Measurements from ENCODE around the gene GRIK4.

Gene GRIK4

GRCh38 chr11:120704256-120704750, 192.8 kb downstream of the GRIK4 start:
- no peak for DNase-seq (ENCODE audit: low read depth in 2 of 2)

- no peak for DNase-seq (ENCODE audit: low read depth in 2 of 2)
These were observed 194.7 kb downstream of the GRIK4 start for GRCh38 chr11:120706257-120706656.

DNA sequence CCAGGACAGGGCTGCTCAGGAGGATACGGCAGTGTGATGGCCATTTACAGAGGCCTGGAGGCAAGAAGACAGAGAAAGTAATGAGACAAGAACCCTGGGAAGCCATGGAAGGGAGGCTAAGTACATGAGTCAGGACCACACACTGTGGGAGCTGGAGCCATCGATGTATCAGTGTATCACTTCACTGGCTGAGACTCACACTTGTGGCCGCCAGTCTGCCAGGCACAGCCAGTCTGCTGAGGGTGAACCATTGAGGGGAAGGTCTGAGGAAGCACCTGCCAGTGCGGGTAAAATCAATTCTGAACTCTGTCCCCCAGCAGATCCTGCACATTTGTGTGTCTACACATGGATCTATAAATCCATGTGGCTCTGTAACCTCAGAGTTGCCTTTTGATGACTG, 195.6 kb downstream of the GRIK4 start:
- no peak for DNase-seq (ENCODE audit: low read depth in 2 of 2)

DNA sequence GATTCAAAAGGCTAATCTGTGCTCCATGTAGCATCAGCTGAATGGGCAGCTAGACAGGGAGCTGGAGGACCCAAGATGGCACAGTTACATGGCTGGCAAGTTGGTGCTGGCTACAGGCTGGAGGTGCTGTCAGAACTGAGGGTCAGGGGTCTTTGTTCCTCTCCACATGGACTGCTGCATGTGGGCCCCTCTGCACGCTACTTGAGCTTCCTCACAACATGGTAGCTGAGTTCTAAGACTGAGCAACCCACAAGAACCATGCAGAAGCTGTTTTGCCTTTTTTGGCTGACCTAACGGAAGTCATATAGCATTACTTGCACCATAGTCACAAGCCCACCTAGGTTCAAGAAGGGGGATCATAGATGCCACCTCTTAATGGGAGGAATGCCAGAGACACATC, 196.1 kb downstream of the GRIK4 start:
- no peak for DNase-seq (ENCODE audit: low read depth in 2 of 2)

DNA sequence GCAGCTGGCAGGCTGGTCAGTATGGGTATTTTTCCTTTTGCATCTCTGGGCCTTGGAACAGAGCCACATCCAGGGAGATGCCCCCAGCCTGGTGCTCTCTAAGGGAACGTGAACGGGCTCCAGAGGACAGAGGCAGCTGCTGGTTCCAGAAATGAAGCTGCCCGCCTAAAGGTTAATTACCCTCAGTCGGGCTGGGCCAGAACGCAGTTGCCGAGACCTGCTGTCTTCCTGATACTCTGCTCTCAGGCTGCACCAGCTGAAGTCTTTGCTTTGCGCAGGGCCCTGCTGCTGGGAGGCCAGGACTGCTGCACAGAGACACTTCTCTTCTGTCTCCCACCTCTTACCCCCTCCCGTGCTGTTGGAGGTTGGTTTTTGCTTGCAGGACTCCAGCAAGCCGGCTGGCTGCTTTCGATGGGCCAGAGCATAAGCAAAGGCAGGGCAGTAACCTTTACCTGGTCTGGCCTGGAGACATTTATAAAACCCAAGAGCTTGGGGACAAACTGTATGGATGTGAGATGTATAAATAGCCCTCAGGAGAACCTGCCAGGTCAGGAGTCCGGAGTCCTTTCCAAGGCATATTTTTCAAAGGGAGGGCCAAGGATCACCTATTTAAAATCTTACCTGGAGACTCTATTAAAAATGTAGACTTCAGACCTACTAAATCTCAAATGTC, 197.1 kb downstream of the GRIK4 start:
- no peak for DNase-seq (ENCODE audit: low read depth in 2 of 2)

DNA sequence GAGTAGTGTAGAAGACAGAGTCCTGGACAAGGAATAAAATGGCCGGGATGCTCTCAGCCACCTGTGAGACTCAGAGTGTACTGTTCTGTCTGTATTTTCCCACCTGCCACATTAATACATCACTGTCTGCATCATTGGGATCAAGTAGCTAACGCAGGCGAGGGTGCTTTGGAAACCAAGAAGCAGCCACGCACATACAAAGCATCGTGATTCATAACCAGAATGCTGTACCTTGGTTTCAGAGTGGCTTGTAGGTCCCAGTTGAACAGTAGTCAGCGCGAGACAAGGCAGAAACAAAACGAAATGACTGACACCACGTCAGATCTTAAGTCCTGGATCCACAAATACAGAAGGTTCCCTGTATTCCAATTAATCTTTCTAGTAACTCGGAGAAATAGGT, 198.3 kb downstream of the GRIK4 start:
- DNase-seq (ENCODE audit: low read depth in 2 of 2): no peak

DNA sequence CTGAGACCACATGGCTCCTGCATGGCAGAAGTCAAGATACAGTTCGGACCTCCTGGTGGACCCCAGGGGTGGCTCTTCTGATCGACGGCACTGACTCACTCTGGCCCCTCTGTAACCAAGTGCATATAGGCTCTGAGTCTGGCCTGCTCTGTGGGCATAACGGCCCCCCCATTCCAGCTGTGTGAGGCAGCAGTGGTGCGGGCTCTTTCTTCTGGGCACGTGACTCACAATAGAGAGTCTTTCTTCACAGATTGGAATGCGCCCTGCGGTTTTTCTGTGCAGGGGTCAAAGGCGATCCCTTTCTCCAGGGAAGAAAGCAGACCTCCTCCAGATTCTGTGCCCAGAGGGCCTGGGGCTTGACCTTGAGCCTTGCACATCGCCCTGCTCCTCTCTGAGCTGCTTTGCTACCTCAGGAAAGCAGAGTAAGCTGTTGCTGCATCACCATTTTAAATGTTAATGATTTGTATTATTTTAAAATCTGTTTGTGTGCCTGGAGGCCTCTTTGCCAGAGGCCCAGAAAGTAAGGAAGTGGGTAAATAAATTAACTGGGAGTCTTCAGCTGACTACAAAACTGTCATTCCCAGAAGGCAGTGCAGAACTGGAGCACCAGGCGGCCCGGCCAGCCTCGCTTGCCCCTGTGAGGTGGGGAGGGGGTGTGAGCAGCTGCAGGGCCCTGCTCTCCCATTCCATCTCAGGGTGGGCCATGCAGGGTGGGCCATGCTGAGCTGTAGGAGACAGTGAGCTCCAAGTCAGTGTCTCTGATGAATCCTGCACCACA, 199.0 kb downstream of the GRIK4 start:
- DNase-seq (ENCODE audit: low read depth in 2 of 2): peak; percentile 44 to 53

DNA sequence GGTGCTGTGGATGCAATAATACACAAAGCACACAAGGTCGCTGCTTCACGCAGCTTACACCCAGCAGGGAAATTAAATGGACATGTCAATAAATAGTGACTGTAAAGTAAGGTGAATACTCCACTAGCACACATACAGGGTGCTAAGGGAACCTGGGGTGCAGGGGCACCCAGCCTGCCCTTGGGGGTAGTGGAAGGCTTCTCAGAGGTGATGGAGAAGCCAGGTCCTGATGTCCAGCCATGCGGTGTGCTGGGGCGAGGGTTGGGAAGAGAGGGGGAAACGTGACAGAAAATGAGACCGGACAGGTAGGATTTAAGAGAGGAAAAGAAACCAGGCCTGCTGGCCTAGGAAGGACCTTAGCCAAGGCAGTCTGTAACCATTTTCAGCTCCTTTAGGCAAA, 200.5 kb downstream of the GRIK4 start:
- DNase-seq (ENCODE audit: low read depth in 2 of 2): no peak

- no peak for DNase-seq (ENCODE audit: low read depth in 2 of 2)
These were observed 201.3 kb downstream of the GRIK4 start for GRCh38 chr11:120712881-120713280.

DNA sequence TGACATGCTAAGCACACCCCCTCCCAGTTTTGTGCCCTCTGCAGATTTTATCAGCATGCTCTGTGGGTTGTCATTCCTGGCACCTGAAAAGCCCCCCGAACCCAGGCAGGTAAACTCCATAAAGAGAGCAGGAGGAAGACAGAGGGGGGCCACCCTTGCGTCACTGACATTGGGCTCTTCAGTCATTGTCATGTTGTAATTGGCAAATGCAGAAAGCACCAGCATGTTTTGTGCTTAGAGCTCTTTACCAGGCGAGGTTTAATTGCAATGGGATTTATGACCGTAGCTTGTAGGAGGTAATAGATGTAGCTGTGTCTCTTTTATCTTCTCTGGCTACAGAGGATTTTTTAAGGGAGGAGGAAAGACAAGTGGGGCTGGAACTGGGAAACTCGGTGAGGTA, 201.7 kb downstream of the GRIK4 start:
- no peak for DNase-seq (ENCODE audit: low read depth in 2 of 2)

GRCh38 chr11:120714438-120714837, 202.9 kb downstream of the GRIK4 start:
- no peak for DNase-seq (ENCODE audit: low read depth in 2 of 2)

DNA sequence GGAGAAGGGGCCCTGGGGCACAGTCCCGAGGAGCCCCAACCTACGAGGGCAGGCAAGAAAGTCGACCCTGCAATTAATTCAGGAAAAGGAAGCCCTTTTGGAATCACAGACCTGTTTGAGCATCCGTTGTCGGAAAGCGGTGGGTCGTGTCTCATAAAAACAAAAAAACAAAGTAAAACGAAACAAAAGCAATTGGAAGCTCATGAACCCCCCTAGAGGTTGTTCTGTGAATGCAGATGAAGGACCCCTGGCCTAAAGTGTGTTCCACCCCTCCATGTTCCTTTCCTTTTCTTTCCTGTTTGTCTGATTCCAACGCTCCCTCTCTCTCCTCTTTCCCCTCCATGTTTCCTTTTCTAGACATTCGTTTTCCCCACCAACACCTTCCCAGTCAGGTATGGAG, 203.7 kb downstream of the GRIK4 start:
- DNase-seq (ENCODE audit: low read depth in 2 of 2): no peak

GRCh38 chr11:120717042-120717441, 205.5 kb downstream of the GRIK4 start:
- no peak for DNase-seq (ENCODE audit: low read depth in 2 of 2)

- DNase-seq (ENCODE audit: low read depth in 2 of 2): no peak
These were observed 206.1 kb downstream of the GRIK4 start for GRCh38 chr11:120717623-120718022.

DNA sequence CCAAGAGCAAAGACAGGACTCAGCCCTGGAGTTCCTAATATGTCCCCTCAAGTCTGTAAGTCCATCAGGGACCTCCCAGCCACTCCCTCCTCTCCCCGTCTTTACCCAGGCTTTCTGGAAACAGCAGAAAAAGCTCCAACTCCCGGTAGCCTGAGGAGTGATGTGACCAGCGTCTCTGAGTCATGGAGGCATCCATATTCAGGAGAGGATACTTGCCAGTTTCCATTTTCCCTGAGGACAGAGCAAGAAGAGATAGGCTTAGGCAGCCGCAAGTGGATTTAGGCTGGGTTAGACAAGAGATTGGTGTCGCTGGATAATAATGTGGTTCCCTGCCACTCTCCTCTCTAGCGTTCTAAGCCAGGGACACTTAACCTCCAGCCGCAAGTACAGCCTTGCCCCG, 206.6 kb downstream of the GRIK4 start:
- DNase-seq (ENCODE audit: low read depth in 2 of 2): no peak

DNA sequence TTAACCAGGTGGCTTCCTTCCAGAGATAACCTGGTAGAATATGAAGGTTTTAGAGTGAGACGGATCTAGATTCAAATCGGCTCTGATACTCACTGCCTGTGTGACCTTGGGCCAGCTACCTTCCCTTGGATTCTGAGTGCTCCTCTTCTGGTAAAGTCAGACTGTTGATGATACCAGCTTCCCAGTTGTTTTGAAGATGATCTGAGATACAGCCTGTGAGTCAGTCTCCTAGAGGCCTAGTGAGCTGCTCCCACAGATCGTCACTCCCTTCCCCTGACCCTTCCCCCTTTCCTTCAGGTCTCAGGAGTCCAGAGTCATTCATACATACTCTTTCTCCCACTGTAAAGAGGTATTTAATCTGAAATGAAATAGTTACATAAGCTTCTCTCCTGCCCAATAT, 207.8 kb downstream of the GRIK4 start:
- DNase-seq (ENCODE audit: low read depth in 2 of 2): no peak

DNA sequence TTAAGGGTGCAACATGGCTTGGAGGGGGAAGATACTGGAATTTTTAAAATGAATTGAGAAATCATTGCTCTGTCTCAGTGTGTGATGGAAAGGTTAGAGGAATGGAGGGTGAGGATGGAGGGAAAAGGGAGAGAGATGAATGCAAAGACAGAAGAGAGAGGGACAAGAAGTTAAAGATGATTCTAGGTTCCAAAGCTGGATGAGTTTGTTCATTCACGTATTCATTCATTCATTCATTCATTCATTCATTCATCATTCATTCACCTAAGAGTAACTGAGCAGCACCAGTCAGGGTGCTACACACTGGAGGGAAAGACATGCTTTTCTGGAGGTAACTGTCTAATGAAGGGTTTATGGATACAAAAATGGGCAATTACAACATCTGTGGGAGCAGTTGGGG, 209.2 kb downstream of the GRIK4 start:
- no peak for DNase-seq (ENCODE audit: low read depth in 2 of 2)

DNA sequence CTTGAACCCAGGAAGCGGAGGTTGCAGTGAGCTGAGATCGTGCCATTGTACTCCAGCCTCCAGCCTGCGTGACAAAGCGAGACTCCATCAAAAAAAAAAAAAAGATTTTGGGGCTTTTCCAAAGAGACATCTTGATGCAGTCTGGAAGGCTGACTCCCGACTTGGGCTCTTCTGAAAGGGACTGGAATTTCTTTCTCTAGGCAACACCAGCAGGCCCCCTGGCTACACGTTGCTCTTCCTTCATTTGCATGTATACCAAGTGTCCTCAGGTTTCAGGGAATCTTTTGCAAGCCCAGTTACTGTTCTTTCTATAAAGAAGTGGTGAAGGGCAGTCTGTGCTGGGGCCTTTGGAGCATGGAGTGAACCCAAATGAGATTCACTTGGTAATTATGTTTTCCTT, 211.0 kb downstream of the GRIK4 start:
- no peak for DNase-seq (ENCODE audit: low read depth in 2 of 2)

GRCh38 chr11:120723751-120724150, 212.2 kb downstream of the GRIK4 start:
- DNase-seq (ENCODE audit: low read depth in 2 of 2): no peak

DNA sequence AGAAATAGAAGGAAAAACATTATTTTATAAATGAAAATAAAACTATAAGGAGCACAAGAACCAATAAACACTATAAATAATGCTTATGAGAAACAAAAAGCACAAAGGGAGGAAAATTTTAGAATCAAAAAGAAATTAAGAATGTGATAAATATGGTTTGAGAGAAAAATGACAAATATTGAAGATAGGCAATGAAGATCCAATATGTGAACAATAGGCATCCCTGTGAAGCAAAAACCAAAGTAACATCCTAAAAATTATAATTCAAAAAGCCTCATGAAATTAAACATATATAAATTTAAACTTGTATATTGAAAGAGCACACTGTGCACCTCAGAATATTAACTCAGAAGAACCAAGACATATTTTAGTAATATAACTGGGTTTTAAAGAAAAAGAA, 216.2 kb downstream of the GRIK4 start:
- no peak for DNase-seq (ENCODE audit: low read depth in 2 of 2)

DNA sequence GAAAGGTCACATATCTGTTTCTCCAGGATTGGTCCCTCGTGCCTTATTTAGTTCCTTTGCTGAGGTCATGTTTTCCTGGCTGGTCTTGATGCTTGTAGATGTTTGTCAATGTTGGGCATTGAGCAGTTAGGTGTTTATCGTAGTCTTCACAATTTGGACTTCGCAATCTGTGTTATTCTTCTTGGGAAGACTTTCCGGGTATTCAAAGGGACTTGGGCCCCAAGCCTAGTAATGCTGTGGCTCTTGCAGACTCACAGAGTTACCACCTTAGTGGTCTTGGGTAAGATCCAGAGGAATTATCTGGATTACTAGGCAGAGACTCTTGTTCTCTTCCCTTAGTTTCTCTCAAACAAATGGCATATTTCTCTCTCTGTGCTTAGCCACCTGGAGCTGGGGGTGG, 223.5 kb downstream of the GRIK4 start:
- no peak for DNase-seq (ENCODE audit: low read depth in 2 of 2)

- no peak for DNase-seq (ENCODE audit: low read depth in 2 of 2)
These were observed 227.0 kb downstream of the GRIK4 start for GRCh38 chr11:120738516-120739046.

GRCh38 chr11:120739780-120740179, 228.2 kb downstream of the GRIK4 start:
- no peak for DNase-seq (ENCODE audit: low read depth in 2 of 2)

All from fibroblast of skin of left biceps (primary cell).